Non-pigmented ciliary epithelial cell (primary cell): Measurements from ENCODE around the gene MUC16.

Experiments
- DNase-seq: peaks from one replicate; pipeline ENCODE4 v3.0.0-alpha.2; 2010; ENCODE audit warnings: low read depth

Gene MUC16

DNA sequence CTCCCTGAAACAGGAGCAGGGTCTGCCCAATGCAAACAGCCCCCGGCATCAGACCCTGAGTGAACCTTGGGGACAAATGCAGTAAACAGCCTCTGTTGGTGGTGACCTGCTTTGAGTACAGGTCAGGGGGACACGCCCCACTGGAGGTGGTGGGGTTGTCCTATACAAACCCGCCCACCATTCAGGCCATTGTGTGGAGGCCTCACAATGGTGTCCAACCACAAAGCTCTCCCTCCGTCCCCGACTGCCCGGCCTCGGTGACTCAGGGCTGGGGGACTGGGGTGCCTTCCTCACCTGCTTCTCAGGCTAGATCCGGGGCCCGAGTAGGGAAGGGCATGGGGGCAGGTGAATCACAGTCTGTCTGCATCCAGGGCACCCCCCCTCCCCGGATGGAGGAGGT is 1.5 kb downstream of the MUC16 start:
- no peak for DNase-seq

DNA sequence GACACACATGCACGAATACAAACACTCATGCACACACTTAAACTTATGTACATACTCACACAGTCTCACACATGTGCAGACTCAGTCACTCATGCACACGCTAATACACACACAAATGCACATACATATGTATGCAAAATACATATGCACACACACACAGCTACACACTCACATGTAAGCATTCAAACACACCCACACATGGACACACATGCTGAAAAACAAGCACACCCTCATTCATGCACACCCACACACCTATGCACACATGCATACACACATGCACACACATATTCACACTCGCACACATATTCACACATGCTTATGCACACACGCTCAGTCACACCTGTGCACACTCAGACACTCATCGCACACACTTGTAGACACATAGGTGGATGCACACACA is 9.3 kb downstream of the MUC16 start:
- DNase-seq, result no peak

DNA sequence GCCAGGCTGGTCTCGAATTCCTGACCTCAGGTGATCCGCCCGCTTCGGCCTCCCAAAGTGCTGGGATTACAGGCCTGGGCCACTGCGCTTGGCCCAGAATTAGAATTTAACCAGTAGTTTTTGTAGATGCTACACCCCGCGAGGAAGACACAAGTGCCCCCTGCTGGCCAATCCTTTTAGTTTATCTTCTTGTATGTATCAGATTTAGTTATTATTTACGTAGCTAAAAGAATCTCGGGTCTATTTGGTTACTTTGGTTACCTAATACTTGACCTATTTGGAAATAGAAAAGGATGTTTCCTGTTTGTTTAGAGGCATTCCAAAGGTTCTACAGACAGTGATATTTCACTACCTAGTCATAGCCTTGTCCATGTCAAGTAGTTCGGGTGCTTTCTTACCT is 22.0 kb downstream of the MUC16 start:
- no peak for DNase-seq

DNA sequence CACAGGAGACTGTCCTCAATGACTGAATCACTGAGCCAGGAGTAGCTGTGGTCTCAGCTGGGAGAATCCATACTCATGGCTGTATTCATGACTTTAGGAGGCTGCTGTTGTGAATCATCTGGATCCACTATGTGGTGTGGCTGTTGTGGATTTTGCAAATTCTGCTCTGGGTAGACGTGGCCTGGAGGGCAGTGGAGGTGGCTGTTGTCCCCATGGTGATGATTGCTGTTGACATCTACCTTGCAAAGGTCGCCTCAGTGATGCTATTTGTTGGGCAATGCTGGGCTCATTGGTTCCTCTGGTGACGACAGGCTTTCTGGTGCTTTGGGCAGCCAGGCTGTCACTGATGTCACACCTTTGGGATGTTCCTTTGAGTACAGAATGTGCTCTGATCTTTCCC is 23.9 kb downstream of the MUC16 start:
- DNase-seq, result no peak

DNA sequence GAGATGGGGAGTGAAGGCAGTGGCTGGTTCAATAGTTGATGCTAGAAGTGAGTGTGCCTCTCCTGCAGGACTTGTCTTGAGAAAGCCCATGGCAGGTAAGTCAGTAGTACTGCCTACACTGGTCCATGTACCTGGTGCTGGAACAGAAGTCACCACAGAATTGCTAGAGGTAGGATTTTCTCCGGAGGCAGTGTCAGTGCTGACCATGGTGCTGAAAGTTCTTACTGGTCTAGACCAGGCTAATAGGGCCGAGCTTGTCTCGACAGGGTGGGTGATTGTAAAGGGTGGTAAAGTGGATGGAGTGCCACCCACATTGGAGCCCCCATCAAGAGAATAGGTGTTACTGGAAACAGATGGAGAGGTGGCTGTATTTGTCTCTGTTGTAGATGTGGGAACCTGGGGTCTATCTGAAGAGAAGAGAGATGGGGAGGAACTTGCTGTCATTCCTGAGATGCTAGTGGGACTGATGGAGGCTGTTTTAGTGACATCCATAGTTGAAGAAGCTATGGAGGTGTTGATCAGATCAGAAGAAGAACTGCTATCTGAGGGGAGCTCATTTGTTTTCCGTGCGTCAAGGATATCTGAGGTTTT is 36.6 kb downstream of the MUC16 start:
- no peak for DNase-seq

DNA sequence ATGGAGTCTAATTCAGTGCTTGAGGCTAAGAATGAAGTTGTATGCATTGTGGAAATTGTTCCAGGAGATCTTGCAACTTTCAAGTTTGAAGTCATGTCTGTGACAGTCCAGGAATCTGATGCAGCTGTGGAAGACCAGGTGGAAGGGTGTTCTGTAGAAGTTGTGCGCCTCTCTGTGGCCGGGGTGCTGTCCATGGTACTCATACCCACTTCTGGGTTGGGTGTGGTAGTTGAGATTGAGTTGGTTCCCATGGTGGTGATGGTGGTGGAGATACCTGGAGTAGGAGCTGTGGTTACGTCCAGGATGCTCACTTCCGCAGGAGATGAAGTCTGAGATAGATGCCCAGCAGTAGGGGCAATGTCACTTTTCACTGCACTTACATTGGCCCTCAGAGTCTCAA is 44.3 kb downstream of the MUC16 start:
- no peak for DNase-seq
